ENCODE data around the gene NFATC4. TPM values are rescaled to one million over a fixed set of nuclear protein-coding genes. Genes with fewer than 3 reads are reported as not detected.
"Not testable (repeated sequence)": the region's sequence is repeated elsewhere in the genome, so short reads cannot be mapped to it uniquely, and the experiment has no call there.

NFATC4 gene
- total and polyA plus RNA-seq, 10 of the 15 experiments (the other 5 are each of a cell fraction or from before 2014, with no cell fraction given), result 0.97 to 14.3 (median 4.9) TPM

GRCh38 chr14:24370748-24371147 lies 2.8 kb downstream of the NFATC4 start (continued):
- no peak for TF ChIP-seq SP1 (IDR thresholded peaks at IDR 0.05; ENCODE audit: low read depth, low read length)
- no peak for TF ChIP-seq ZBED1 (IDR thresholded peaks at IDR 0.05; ENCODE audit: borderline replicate concordance)

- H4K20me1 ChIP-seq (ENCODE audit: control insufficient read depth, insufficient read depth); H3K36me3 ChIP-seq (ENCODE audit: control insufficient read depth in 2 of 2, insufficient read depth in 2 of 2, low read length in 1 of 2); FAIRE-seq; BruUV-seq (replicated peaks); H3K9ac ChIP-seq (ENCODE audit: control insufficient read depth, insufficient read depth, low read length); H3K9me3 ChIP-seq (replicated peaks; ENCODE audit: control insufficient read depth, insufficient read depth, low read length); H3K4me1 ChIP-seq (ENCODE audit: control insufficient read depth, insufficient read depth, low read length); intact Hi-C loops (cut with micrococcal nuclease; ENCODE audit: unreplicated experiment); in situ Hi-C loops (cut with MboI); DNase-seq (ENCODE audit: low read depth, low spot score); H2AFZ ChIP-seq (ENCODE audit: control insufficient read depth, low read depth, low read length); H3K27me3 ChIP-seq (replicated peaks in 1 of 2; ENCODE audit: control insufficient read depth in 2 of 2, insufficient read depth in 2 of 2, low read length in 1 of 2); ATAC-seq; H3K4me2 ChIP-seq (ENCODE audit: control insufficient read depth, insufficient read depth); H3K27ac ChIP-seq (ENCODE audit: control insufficient read depth, insufficient read depth); H3K4me3 ChIP-seq; H3K79me2 ChIP-seq (ENCODE audit: control insufficient read depth, insufficient read depth, low read length): not testable (repeated sequence)
- ChIA-PET POLR2A (interaction anchor here (0.6 to 1.0 kb wide), 3 partner anchors 17 to 489 kb away, joined by 3 to 4 read pairs (median 3); no protein-coding TSS in a partner anchor), CTCF (interaction anchor here (1.3 to 4.4 kb wide), 5 partner anchors 14 to 60 kb away, joined by 3 to 22 read pairs (median 5); no protein-coding TSS in a partner anchor), SMC1A (ENCODE audit: uncharacterized antibody, unreplicated experiment) (interaction anchor here (0.5 to 1.6 kb wide), 5 partner anchors 9 to 168 kb away, joined by 3 to 8 read pairs (median 3); no protein-coding TSS in a partner anchor), RAD21 (ENCODE audit: unreplicated experiment) (interaction anchor here (1.2 to 2.0 kb wide), 3 partner anchors 8 to 60 kb away, joined by 3 to 7 read pairs (median 4); no protein-coding TSS in a partner anchor)
- 33% methylated on average over 3 of the region's 3 CpGs for WGBS (ENCODE audit: insufficient coverage, insufficient replicate concordance, low lambda C conversion rate, missing lambda C conversion rate)
These were observed 3.6 kb downstream of the NFATC4 start for GRCh38 chr14:24371605-24372004.

DNA sequence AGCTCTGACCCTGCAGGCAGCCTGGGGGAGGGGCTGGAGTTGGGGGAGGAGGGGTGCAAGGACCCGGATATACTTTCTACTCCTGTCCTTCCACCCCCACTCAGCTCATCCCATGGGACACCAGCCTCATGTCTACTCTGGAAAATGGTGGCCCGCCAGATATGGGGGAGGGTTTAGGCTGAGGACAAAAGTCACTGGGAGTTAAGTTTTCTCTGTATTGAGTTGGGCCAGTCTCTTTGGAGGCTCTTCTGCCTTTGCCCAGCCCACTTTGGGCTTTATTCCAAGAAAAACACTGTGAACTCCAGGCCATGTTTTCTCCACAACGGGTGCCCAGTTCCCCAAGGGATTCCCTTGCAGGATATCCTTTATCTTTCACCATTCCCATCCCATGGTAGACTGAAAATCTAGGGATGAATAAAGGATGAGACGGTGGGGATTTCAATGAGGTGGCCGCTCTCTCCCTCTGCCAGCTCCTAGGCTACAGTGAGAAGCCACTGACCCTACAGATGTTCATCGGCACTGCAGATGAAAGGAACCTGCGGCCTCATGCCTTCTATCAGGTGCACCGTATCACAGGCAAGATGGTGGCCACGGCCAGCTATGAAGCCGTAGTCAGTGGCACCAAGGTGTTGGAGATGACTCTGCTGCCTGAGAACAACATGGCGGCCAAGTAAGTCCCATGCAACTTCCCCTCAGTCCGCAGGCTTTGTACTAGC lies 4.9 kb downstream of the NFATC4 start:
- Histone ChIP-seq H3K9me3 (replicated peaks; ENCODE audit: control insufficient read depth, insufficient read depth, low read length) (no peaks in the 10 kb centered on the region), H3K4me1 (ENCODE audit: control insufficient read depth, insufficient read depth, low read length) (no peaks in the 10 kb centered on the region), H3K27ac (ENCODE audit: control insufficient read depth, insufficient read depth) (no peak overlapping the region), H3K4me2 (ENCODE audit: control insufficient read depth, insufficient read depth) (no peak overlapping the region), H3K9ac (ENCODE audit: control insufficient read depth, insufficient read depth, low read length) (no peak overlapping the region), H3K4me3 (no peak overlapping the region), H4K20me1 (ENCODE audit: control insufficient read depth, insufficient read depth) (no peaks in the 10 kb centered on the region), H3K27me3 (replicated peaks in 1 of 2; ENCODE audit: control insufficient read depth in 2 of 2, insufficient read depth in 2 of 2, low read length in 1 of 2) (peaks cover 0 to 6% of the 10 kb centered on the region in 2 experiments; a peak in 3 of 4 replicates), H2AFZ (ENCODE audit: control insufficient read depth, low read depth, low read length) (no peak overlapping the region), H3K79me2 (ENCODE audit: control insufficient read depth, insufficient read depth, low read length) (no peaks in the 10 kb centered on the region), H3K36me3 (ENCODE audit: control insufficient read depth in 2 of 2, insufficient read depth in 2 of 2, low read length in 1 of 2) (no peaks in the 10 kb centered on the region)
- CTCF ChIA-PET, result interaction anchor here (0.9 to 3.7 kb wide), 4 partner anchors 40 to 64 kb away, joined by 3 to 21 read pairs (median 4); no protein-coding TSS in a partner anchor
- 56% methylated on average over 12 of the region's 12 CpGs for WGBS (ENCODE audit: insufficient coverage, insufficient replicate concordance, low lambda C conversion rate, missing lambda C conversion rate)
- intact Hi-C loops (cut with micrococcal nuclease; ENCODE audit: unreplicated experiment) (no loop called here), in situ Hi-C loops (cut with MboI) (no loop called here)
- DNase-seq (ENCODE audit: low read depth, low spot score) (no peak), ATAC-seq (no peak), FAIRE-seq (no peak)
- RAD21 ChIA-PET (ENCODE audit: unreplicated experiment), result no interaction called here
- SMC1A ChIA-PET (ENCODE audit: uncharacterized antibody, unreplicated experiment), result interaction anchor here (1.0 kb wide), 1 partner anchor 40 kb away, joined by 3 read pairs; no protein-coding TSS in a partner anchor
- BruUV-seq (replicated peaks), result no TSS peak
- POLR2A ChIA-PET, result interaction anchor here (0.5 kb wide), 1 partner anchor 41 kb away, joined by 3 read pairs; no protein-coding TSS in a partner anchor
- no peak for TF ChIP-seq ZZZ3 (IDR thresholded peaks at IDR 0.05; ENCODE audit: control insufficient read depth, insufficient read length, low read depth)
- TF ChIP-seq ZBTB33 (IDR thresholded peaks at IDR 0.05), result no peak
- TF ChIP-seq SKIL (IDR thresholded peaks at IDR 0.05; ENCODE audit: low read depth, poor library complexity, severe bottlenecking), result no peak
